K562 (cell line): ENCODE data around the gene ZFPM1. TPM values are rescaled to one million over a fixed set of nuclear protein-coding genes. Genes with fewer than 3 reads are reported as not detected.
"Not testable (repeated sequence)": the region's sequence is repeated elsewhere in the genome, so short reads cannot be mapped to it uniquely, and the experiment has no call there.

Source experiments
- ATAC-seq: fragments of 200-7000 bp; cut with Tn5 transposase; 3 replicates; pipeline ENCODE4 v1.9.1; 2020; ENCODE audit warnings: moderate library complexity
- BruUV-seq: library from RNA; stranded (reverse); fragments of 400-500 nt; replicated peaks from 2 replicates; lab custom pipeline; 2021; lab: Mats Ljungman, UMichigan
- CTCF ChIA-PET: fragments of 300-600 bp; formaldehyde crosslinking; extraction: SDS; loops from one replicate; lab custom pipeline; 2021; ENCODE audit warnings: low intra/inter-chr PET ratio; lab: Yijun Ruan, JAX
- POLR2A ChIA-PET: fragments of 300-600, 350-650 bp; sonication (Branson Sonifier 250); formaldehyde crosslinking; extraction: SDS; loops from one replicate; lab custom pipeline; 2021; ENCODE audit warnings: antibody characterized with exemption, inconsistent platforms; lab: Yijun Ruan, JAX
- DNase-seq, 4 experiments: peaks; one replicate each; pipeline versions ENCODE4 v3.0.0 to v3.0.0-alpha.2; 2011 to 2018; ENCODE audit warnings: low spot score in 3 of 4, mixed read lengths in 3 of 4; ENCODE audit errors: extremely low read depth in 1 of 4
- FAIRE-seq: peaks from 2 replicates; lab custom pipeline; 2011; peaks lifted over from hg19 to GRCh38; lab: Jason Lieb, UNC
- H2AFZ ChIP-seq: 2 replicates; pipeline ENCODE4 v1.6.0; 2011; ENCODE audit warnings: low read depth, low read length, control low read depth, inconsistent platforms
- H3K27ac ChIP-seq: fragments of 200-600 bp; 3 replicates; pipeline ENCODE4 v1.8.0; 2011; ENCODE audit warnings: low read depth, mild to moderate bottlenecking, control low read depth, inconsistent platforms, low read length, moderate library complexity, mixed read lengths; ENCODE audit errors: extremely low read depth
- H3K27me3 ChIP-seq, 2 experiments: fragments of 300-600 bp in 1 of 2; 2 replicates in 1 of 2; 3 replicates in 1 of 2; pipeline versions ENCODE4 v1.6.0 to v1.8.0; 2011; ENCODE audit warnings: inconsistent platforms in 2 of 2, low read length in 2 of 2, mild to moderate bottlenecking in 1 of 2, mixed read lengths in 1 of 2, moderate library complexity in 1 of 2; ENCODE audit not compliant: control insufficient read depth in 2 of 2, insufficient read depth in 2 of 2
- H3K36me3 ChIP-seq: fragments of 300-600 bp; 3 replicates; pipeline ENCODE4 v1.8.0; 2011; ENCODE audit warnings: mild to moderate bottlenecking, low read length, inconsistent platforms; ENCODE audit not compliant: control insufficient read depth, insufficient read depth
- H3K4me1 ChIP-seq, 2 experiments: fragments of 200-600 bp in 1 of 2; replicated peaks in 1 of 2; 2 replicates in 1 of 2; 3 replicates in 1 of 2; pipeline versions ENCODE4 v1.5.1 to v1.8.0; 2011; ENCODE audit warnings: inconsistent platforms in 2 of 2, low read length in 2 of 2, mild to moderate bottlenecking in 1 of 2, mixed read lengths in 1 of 2, moderate library complexity in 1 of 2; ENCODE audit not compliant: control insufficient read depth in 2 of 2, insufficient read depth in 2 of 2
- H3K4me2 ChIP-seq: 2 replicates; pipeline ENCODE4 v1.6.1; 2011; ENCODE audit warnings: low read length, control low read depth, inconsistent platforms, mixed read lengths; ENCODE audit not compliant: insufficient read depth
- H3K4me3 ChIP-seq: fragments of 200-600 bp; sonication (generic), shearing (Covaris generic); 2 replicates; pipeline ENCODE4 v1.5.1; 2016; ENCODE audit warnings: control low read depth, inconsistent platforms
- H3K79me2 ChIP-seq: fragments of 200-600 bp; 3 replicates; pipeline ENCODE4 v1.8.0; 2011; ENCODE audit warnings: low read length, inconsistent platforms; ENCODE audit not compliant: control insufficient read depth, insufficient read depth
- H3K9ac ChIP-seq, 2 experiments: 2 replicates each; pipeline versions ENCODE4 v1.6.0 to v1.6.1; 2011; ENCODE audit warnings: low read depth in 2 of 2, low read length in 2 of 2, control low read depth in 1 of 2, inconsistent platforms in 1 of 2, mild to moderate bottlenecking in 1 of 2, mixed read lengths in 1 of 2; ENCODE audit not compliant: insufficient read depth in 1 of 2
- H3K9me1 ChIP-seq: one replicate; pipeline ENCODE4 v1.6.0; 2011; ENCODE audit warnings: inconsistent platforms, mild to moderate bottlenecking, low read length, moderate library complexity; ENCODE audit not compliant: control insufficient read depth, insufficient read depth
- H3K9me3 ChIP-seq: replicated peaks from 2 replicates; pipeline ENCODE4 v1.5.1; 2011; ENCODE audit warnings: low read depth, low read length, inconsistent platforms; ENCODE audit not compliant: control insufficient read depth, insufficient read depth
- H4K20me1 ChIP-seq: replicated peaks from 2 replicates; pipeline ENCODE4 v1.6.1; 2011; ENCODE audit warnings: low read length, inconsistent platforms, mixed read lengths; ENCODE audit not compliant: control insufficient read depth, insufficient read depth
- EGR1 ChIP-seq: fragments of 450-650 bp; conservative IDR thresholded peaks from 2 replicates; pipeline ENCODE4 v1.6.1; 2017; ENCODE audit warnings: mild to moderate bottlenecking
- HBP1 ChIP-seq: fragments of 450-650 bp; formaldehyde crosslinking; IDR thresholded peaks from 2 replicates; pipeline ENCODE4 v1.4.0; 2022; ENCODE audit warnings: missing genetic modification characterization
- POLR2A ChIP-seq: fragments of 450-650 bp; conservative IDR thresholded peaks from 2 replicates; pipeline ENCODE4 v1.6.1; 2016
- SUPT5H ChIP-seq: fragments of 450-650 bp; IDR thresholded peaks from 2 replicates; pipeline ENCODE4 v1.6.1; 2016
- THRB ChIP-seq: fragments of 450-650 bp; formaldehyde crosslinking; conservative IDR thresholded peaks from 2 replicates; pipeline ENCODE4 v1.4.0; 2022; ENCODE audit warnings: mild to moderate bottlenecking, missing genetic modification characterization
- WGBS: fragments of 100-300 bp; shearing (Covaris generic); methylation state at CpG from one replicate; pipeline ENCODE4 v1.1.6; 2016; ENCODE audit warnings: low coverage, mixed read lengths; ENCODE audit not compliant: insufficient coverage; ENCODE audit errors: missing lambda C conversion rate; 5-methylcytosine and 5-hydroxymethylcytosine counted together
- in situ Hi-C: fragments of 300-500 bp; cut with MboI; formaldehyde crosslinking; loops from 4 replicates; pipeline ENCODE4 v1.15.0; 2018; ENCODE audit warnings: inconsistent platforms, mixed read lengths
- intact Hi-C: fragments of 100-400 bp; cut with micrococcal nuclease; formaldehyde crosslinking; loops from 2 replicates; pipeline ENCODE4 v1.14.2; 2022
- polyA plus RNA-seq, 8 experiments: library from polyadenylated mRNA; depleted of rRNA in 4 of 8; stranded (reverse) in 5 of 8; unstranded in 3 of 8; fragments of >200 nt; fragmentation: Nextera tagmentation in 2 of 8; fragmentation: Illumina TruSeq in 1 of 8; extraction: Ambion mirVana in 2 of 8; extraction: Trizol in 1 of 8; gene quantifications; 2 replicates each; pipeline versions ENCODE4 v1.2.1 to v1.2.3, GENCODE V29; 2011 to 2014; ENCODE audit warnings: inconsistent platforms in 1 of 8, missing spikeins in 1 of 8
- total RNA-seq, 7 experiments: library from RNA; depleted of rRNA in 6 of 7; stranded (reverse); fragments of >200 nt in 6 of 7; fragmentation: Illumina TruSeq in 2 of 7; extraction: Trizol in 2 of 7; gene quantifications; 2 replicates each; pipeline versions ENCODE4 v1.2.1 to v1.2.3, GENCODE V29; 2011 to 2021; ENCODE audit warnings: low replicate concordance in 1 of 7

Gene ZFPM1
- total and polyA plus RNA-seq, 9 of the 15 experiments (the other 6 are each of a cell fraction or from before 2014, with no cell fraction given), result 0.03 to 35.9 (median 1.4) TPM

GRCh38 chr16:88517208-88517774 lies 64.2 kb downstream of the ZFPM1 start:
- H2AFZ ChIP-seq, intact Hi-C loops, DNase-seq, H3K79me2 ChIP-seq, in situ Hi-C loops, ATAC-seq, H3K27me3 ChIP-seq, H3K9ac ChIP-seq, H3K9me3 ChIP-seq, POLR2A ChIA-PET, CTCF ChIA-PET, H3K4me3 ChIP-seq, H3K4me2 ChIP-seq, H3K27ac ChIP-seq, FAIRE-seq, BruUV-seq: not testable (repeated sequence)
- Histone ChIP-seq H3K4me1 (peaks cover 5 to 47% of the 10 kb centered on the region in 2 experiments), H3K36me3 (peaks cover 46% of the 10 kb centered on the region; the same call in 2 of the 3 replicates), H4K20me1 (peaks cover 27% of the 10 kb centered on the region), H3K9me1 (peaks cover 13% of the 10 kb centered on the region)
- peak; percentile 40 for TF ChIP-seq SUPT5H
- TF ChIP-seq EGR1, result peak; percentile 58
- TF ChIP-seq HBP1, result peak; percentile 81
- TF ChIP-seq POLR2A, result 0 out of 2 replicates have a peak, but pooled peaks have one; percentile 33
- 0 out of 2 replicates have a peak, but pooled peaks have one; percentile 12 for TF ChIP-seq THRB (CRISPR knock-in tag)
- no CpG with 5 or more reads among the region's 1 CpG for WGBS

GRCh38 chr16:88518411-88519111 lies 65.5 kb downstream of the ZFPM1 start:
- ATAC-seq, intact Hi-C loops, CTCF ChIA-PET: not testable (repeated sequence)

More at GRCh38 chr16:88518411-88519111, 65.5 kb downstream of the ZFPM1 start:
- FAIRE-seq, H2AFZ ChIP-seq, DNase-seq, H3K4me2 ChIP-seq, in situ Hi-C loops, H3K79me2 ChIP-seq, H3K9me3 ChIP-seq, POLR2A ChIA-PET, H3K4me3 ChIP-seq, H3K27ac ChIP-seq, H3K9ac ChIP-seq, H3K27me3 ChIP-seq, BruUV-seq: not testable (repeated sequence)
- 55% methylated on average over 4 of the region's 4 CpGs for WGBS
- peaks cover 41% of the 10 kb centered on the region; the same call in 2 of the 3 replicates for H3K36me3 ChIP-seq
- H4K20me1 ChIP-seq, result peaks cover 23% of the 10 kb centered on the region
- H3K9me1 ChIP-seq, result peaks cover 13% of the 10 kb centered on the region
- peaks cover 9 to 48% of the 10 kb centered on the region in 2 experiments for H3K4me1 ChIP-seq
